ENCODE measurements around the gene IL17D.
"Not testable (repeated sequence)": the region's sequence is repeated elsewhere in the genome, so short reads cannot be mapped to it uniquely, and the experiment has no call there.

The IL17D gene

DNA sequence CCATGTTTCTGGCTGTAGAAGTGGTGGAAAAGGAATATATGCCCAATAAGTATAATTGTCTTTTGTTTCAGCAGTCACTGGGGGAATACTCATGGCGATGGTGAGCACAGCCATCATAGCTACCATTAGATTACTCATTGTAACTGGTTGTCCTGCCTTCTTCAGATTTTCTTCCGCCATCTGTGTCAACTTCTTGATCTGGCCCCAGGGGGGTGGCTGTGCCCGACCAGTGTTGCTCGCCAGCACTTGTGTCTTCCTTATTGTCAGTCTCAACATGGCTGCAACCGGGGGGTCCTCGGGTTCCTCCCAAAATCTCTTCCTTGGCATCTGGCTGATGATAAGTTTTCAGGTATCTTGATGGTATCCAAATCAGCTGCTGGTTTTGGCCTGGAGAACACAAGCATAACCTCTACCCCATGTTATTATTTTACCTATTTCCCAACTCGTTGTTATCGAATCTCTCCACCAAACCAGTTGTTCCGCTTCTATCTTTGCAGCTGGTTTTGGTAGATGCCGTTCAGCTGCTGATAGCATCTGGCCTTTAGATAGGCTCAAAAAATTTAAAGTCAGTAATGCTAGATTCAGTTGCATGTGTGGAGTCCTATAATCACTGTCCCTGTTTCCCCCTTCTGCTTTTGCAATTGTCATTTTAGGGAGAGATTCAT is 23.0 kb upstream of the IL17D start:
- no peak for TF ChIP-seq CTCF (IDR thresholded peaks at IDR 0.05; ENCODE audit: control insufficient read depth, insufficient read depth, low read depth, low read length, missing control alignments)
- no peak for DNase-seq (ENCODE audit: low read depth)

GRCh38 chr13:20681481-20681880 is 22.0 kb upstream of the IL17D start:
- DNase-seq (ENCODE audit: low read depth) = peak; percentile 69
- not testable (repeated sequence) for H3K4me3 ChIP-seq (ENCODE audit: control insufficient read depth, low read depth, low read length)

More for the DNA sequence above, 23.0 kb upstream of the IL17D start:
- H3K4me3 ChIP-seq (ENCODE audit: control insufficient read depth, low read depth, low read length) = no peak overlapping the region

- no peak overlapping the region for H3K4me3 ChIP-seq (ENCODE audit: control insufficient read depth, low read depth, low read length)
- no peak for TF ChIP-seq CTCF (IDR thresholded peaks at IDR 0.05; ENCODE audit: control insufficient read depth, insufficient read depth, low read depth, low read length, missing control alignments)
- no peak for DNase-seq (ENCODE audit: low read depth)
Observed at GRCh38 chr13:20682061-20682460, 21.4 kb upstream of the IL17D start.

- no peak for DNase-seq (ENCODE audit: low read depth)
- TF ChIP-seq CTCF (IDR thresholded peaks at IDR 0.05; ENCODE audit: control insufficient read depth, insufficient read depth, low read depth, low read length, missing control alignments) = no peak
- no peak overlapping the region for H3K4me3 ChIP-seq (ENCODE audit: control insufficient read depth, low read depth, low read length)
Observed at GRCh38 chr13:20684041-20684440, 19.5 kb upstream of the IL17D start.

DNA sequence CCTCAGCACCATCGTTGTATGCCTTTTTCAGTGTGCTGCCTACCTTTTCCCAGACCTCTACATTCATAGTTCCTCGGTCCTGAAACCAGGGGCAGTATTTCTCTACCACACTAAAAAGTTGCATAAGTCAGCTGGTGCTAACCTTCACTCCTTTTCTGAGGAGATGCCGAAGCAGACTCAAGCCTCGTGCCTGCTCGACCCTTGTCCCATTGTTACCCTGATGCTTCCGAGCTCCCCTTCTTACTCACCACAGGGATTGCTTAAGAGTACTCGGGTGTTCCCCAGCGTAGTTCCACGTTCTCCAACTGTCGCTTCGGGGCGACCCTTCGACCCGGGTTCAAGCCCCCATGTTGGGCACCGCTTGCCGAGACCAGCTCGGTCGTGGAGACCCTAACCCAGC is 19.0 kb upstream of the IL17D start:
- H3K4me3 ChIP-seq (ENCODE audit: control insufficient read depth, low read depth, low read length) = no peak overlapping the region
- no peak for DNase-seq (ENCODE audit: low read depth)
- TF ChIP-seq CTCF (IDR thresholded peaks at IDR 0.05; ENCODE audit: control insufficient read depth, insufficient read depth, low read depth, low read length, missing control alignments) = no peak

DNA sequence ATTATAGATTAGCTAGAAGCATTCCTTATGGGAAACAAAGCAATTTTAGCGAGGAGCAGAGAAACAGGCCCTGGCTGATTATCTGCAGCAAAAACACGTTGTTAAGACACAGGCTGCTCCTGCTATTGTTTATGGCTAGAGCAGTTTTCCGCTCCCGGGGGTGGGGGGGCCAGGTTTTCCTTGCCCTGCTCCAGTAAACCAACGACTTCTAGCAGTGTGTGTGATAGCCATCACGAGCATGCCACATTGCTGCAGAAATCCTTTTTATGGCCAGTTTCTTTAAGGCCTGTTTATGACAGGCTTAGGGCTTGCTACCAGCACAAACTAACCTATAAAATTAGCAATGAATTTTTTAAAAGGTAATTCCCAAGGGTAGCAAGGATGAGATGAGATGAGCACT is 18.4 kb upstream of the IL17D start:
- TF ChIP-seq CTCF (IDR thresholded peaks at IDR 0.05; ENCODE audit: control insufficient read depth, insufficient read depth, low read depth, low read length, missing control alignments) = no peak
- no peak overlapping the region for H3K4me3 ChIP-seq (ENCODE audit: control insufficient read depth, low read depth, low read length)
- no peak for DNase-seq (ENCODE audit: low read depth)

DNA sequence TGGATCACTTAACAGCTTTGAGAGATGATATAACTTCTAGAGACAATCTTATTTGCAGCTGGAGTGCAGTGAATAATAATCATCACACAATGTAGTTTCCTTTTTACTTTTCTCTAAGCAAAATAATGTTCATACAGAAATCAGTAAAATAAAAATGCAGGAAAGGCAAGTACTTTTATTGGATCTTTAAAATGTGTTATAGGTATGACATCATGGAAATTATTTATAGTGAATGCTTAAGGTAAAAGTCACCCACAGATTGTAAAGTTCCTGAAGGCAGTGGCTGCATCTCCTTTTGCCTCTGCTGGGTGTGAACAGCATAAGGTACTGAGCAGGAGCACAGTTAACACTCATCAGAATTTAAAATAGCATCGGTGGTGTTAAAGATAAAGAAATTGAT is 17.3 kb upstream of the IL17D start:
- no peak for DNase-seq (ENCODE audit: low read depth)
- TF ChIP-seq CTCF (IDR thresholded peaks at IDR 0.05; ENCODE audit: control insufficient read depth, insufficient read depth, low read depth, low read length, missing control alignments) = no peak
- no peak overlapping the region for H3K4me3 ChIP-seq (ENCODE audit: control insufficient read depth, low read depth, low read length)

Data from AG09309 (cell line).